ENCODE results near the gene TMCO6.
"Not testable (repeated sequence)": the region's sequence is repeated elsewhere in the genome, so short reads cannot be mapped to it uniquely, and the experiment has no call there.

The TMCO6 gene

GRCh38 chr5:140635291-140636257 lies 3.7 kb upstream of the TMCO6 start:
- TF ChIP-seq, protein P1, sequence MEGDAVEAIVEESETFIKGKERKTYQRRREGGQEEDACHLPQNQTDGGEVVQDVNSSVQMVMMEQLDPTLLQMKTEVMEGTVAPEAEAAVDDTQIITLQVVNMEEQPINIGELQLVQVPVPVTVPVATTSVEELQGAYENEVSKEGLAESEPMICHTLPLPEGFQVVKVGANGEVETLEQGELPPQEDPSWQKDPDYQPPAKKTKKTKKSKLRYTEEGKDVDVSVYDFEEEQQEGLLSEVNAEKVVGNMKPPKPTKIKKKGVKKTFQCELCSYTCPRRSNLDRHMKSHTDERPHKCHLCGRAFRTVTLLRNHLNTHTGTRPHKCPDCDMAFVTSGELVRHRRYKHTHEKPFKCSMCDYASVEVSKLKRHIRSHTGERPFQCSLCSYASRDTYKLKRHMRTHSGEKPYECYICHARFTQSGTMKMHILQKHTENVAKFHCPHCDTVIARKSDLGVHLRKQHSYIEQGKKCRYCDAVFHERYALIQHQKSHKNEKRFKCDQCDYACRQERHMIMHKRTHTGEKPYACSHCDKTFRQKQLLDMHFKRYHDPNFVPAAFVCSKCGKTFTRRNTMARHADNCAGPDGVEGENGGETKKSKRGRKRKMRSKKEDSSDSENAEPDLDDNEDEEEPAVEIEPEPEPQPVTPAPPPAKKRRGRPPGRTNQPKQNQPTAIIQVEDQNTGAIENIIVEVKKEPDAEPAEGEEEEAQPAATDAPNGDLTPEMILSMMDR (IDR thresholded peaks at IDR 0.05; ENCODE audit: low read depth, low read length), result no peak
- no peak for DNase-seq (ENCODE audit: extremely low read depth, low read depth)

- DNase-seq (ENCODE audit: extremely low read depth, low read depth), result no peak
- TF ChIP-seq, protein P1 (IDR thresholded peaks at IDR 0.05; ENCODE audit: low read depth, low read length), result no peak
Measured at GRCh38 chr5:140637371-140638100, 1.7 kb upstream of the TMCO6 start.

GRCh38 chr5:140638898-140639147 lies 428 bp upstream of the TMCO6 start:
- not testable (repeated sequence) for DNase-seq (ENCODE audit: extremely low read depth, low read depth)

DNA sequence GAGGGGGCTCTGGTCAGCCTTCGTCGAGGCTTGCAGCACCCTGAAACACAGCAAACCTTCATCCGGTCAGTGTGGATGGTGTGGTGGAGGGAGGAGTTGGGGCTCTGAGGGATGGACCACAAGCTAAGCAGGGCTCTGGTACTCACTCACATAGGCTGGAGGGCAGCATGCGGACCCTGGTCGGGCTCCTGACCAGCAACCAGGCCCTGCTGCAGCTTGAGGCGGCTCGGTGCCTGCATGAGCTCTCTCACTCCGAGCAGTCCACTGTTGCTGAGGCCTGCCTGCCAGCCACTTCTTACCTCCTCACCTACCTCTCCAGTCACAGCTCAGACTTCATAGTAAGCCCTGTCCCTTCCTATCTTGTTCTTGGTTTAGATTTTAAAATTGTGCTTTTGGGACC lies 2.5 kb downstream of the TMCO6 start:
- TF ChIP-seq, protein P1 (IDR thresholded peaks at IDR 0.05; ENCODE audit: low read depth, low read length), result no peak
- DNase-seq (ENCODE audit: extremely low read depth, low read depth), result no peak

GRCh38 chr5:140642718-140643117 lies 3.5 kb downstream of the TMCO6 start:
- TF ChIP-seq, protein P1 (IDR thresholded peaks at IDR 0.05; ENCODE audit: low read depth, low read length), result no peak
- DNase-seq (ENCODE audit: extremely low read depth, low read depth), result peak; percentile 73

DNA sequence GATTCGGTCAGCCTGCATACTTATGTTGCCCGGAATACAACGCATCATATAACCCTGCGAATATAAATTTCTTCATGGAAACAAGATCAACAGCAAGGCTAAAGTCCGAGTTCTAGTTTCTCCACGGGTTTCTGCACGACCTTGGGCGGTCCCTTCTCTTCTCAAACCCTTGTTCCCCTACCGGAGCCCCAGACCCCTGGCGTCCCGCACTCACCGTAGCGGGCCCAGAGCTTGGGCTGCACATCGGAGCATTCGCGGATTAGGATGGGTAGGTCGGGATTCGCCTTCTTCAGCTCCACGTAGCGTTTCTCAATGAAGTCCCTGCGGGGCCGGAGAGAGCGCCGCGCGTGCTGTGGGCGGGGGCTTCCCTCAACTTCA lies 7.8 kb downstream of the TMCO6 start:
- DNase-seq (ENCODE audit: extremely low read depth, low read depth), result no peak
- TF ChIP-seq, protein P1 (IDR thresholded peaks at IDR 0.05; ENCODE audit: low read depth, low read length), result no peak

DNA sequence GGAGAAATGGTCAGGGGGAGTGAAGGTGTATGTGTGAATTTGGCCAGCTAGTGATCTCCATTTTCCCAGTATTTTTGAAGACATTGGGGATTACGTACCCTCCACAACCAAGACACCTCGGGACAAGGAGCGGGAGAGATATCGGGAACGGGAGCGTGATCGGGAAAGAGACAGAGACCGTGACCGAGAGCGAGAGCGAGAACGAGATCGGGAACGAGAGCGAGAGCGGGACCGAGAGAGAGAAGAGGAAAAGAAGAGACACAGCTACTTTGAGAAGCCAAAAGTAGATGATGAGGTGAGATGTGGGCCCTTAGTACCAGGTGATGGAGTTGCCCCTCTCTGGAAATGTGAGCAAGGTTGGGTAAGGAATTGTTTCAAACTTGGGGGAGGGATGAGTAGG lies 19.6 kb downstream of the TMCO6 start:
- TF ChIP-seq, protein P1 (IDR thresholded peaks at IDR 0.05; ENCODE audit: low read depth, low read length), result no peak
- no peak for DNase-seq (ENCODE audit: extremely low read depth, low read depth)

GRCh38 chr5:140660371-140660770 lies 21.1 kb downstream of the TMCO6 start:
- not testable (repeated sequence) for DNase-seq (ENCODE audit: extremely low read depth, low read depth)

All from AG09319 (cell line).